Gastrocnemius medialis (tissue), 4 donors: ENCODE data around the gene ZNF26. TPM values are rescaled to one million over a fixed set of nuclear protein-coding genes. Genes with fewer than 3 reads are reported as not detected.

Source experiments
- ATAC-seq, 2 donors: fragments of 150-250 bp; one replicate each; pipeline ENCODE4 v1.9.1; 2016
- DNase-seq, 2 donors: peaks; one replicate each; pipeline ENCODE4 v3.0.0-alpha.2; 2019
- H3K27ac ChIP-seq, 4 donors: fragments of 200-600 bp; sonication (generic); 1 replicate in 1 of 4; 2 replicates in 3 of 4; pipeline ENCODE4 v1.5.1; 2016 to 2018; ENCODE audit warnings: mild to moderate bottlenecking in 2 of 4, moderate library complexity in 1 of 4
- H3K27me3 ChIP-seq, 3 donors: fragments of 200-600 bp; sonication (generic) in 2 of 3; 1 replicate in 1 of 3; 2 replicates in 2 of 3; pipeline versions ENCODE4 v1.5.1 to v1.6.0; 2016 to 2019; ENCODE audit warnings: mild to moderate bottlenecking in 1 of 3, moderate library complexity in 1 of 3
- H3K36me3 ChIP-seq, 2 donors: fragments of 200-600 bp; sonication (generic) in 1 of 2; one replicate each; pipeline ENCODE4 v1.5.1; 2017 to 2018
- H3K4me1 ChIP-seq, 2 donors: fragments of 200-600 bp; sonication (generic) in 1 of 2; one replicate each; pipeline ENCODE4 v1.5.1; 2016 to 2017; ENCODE audit warnings: mild to moderate bottlenecking in 2 of 2
- H3K4me3 ChIP-seq, 4 donors: fragments of 200-600 bp; sonication (generic) in 3 of 4; 1 replicate in 1 of 4; 2 replicates in 3 of 4; pipeline ENCODE4 v1.5.1; 2016 to 2019; ENCODE audit warnings: mild to moderate bottlenecking in 2 of 4
- H3K9me3 ChIP-seq, 3 donors: fragments of 200-600 bp; sonication (generic) in 2 of 3; 1 replicate in 1 of 3; 2 replicates in 2 of 3; pipeline ENCODE4 v1.5.1; 2016 to 2019
- CTCF ChIP-seq, 5 experiments: fragments of 450-650 bp in 3 of 5; fragments of 200-600 bp in 2 of 5; sonication (generic) in 2 of 5; IDR thresholded peaks in 4 of 5; conservative IDR thresholded peaks in 1 of 5; 1 replicate in 4 of 5; 2 replicates in 1 of 5; pipeline ENCODE4 v1.5.1; 2016 to 2019; ENCODE audit warnings: antibody characterized with exemption in 5 of 5, mild to moderate bottlenecking in 3 of 5, moderate library complexity in 3 of 5
- POLR2A ChIP-seq, 2 donors: fragments of 450-650 bp; IDR thresholded peaks; one replicate each; pipeline ENCODE4 v1.6.1; 2017; ENCODE audit warnings: antibody characterized with exemption in 2 of 2, mild to moderate bottlenecking in 2 of 2, moderate library complexity in 2 of 2
- in situ Hi-C, 4 donors: fragments of 200-750 bp; cut with MboI; loops; one replicate each; pipeline versions ENCODE4 v1.15.0 to v1.8.0; 2017; ENCODE audit warnings: low sequenced_read_pairs in 4 of 4
- intact Hi-C: fragments of 100-400 bp; cut with DNase I; formaldehyde crosslinking; loops from one replicate; pipeline ENCODE4 v1.15.1; 2023; ENCODE audit warnings: low total_unique reads
- total RNA-seq, 4 donors: library from RNA; depleted of rRNA; stranded (reverse); fragments of >200 nt; gene quantifications; one replicate each; pipeline versions ENCODE4 v1.1.0 to v1.2.3, GENCODE V29; 2016

Gene ZNF26
- total RNA-seq, 4 donors from 2014 or later = 1.2 to 12.3 (median 2.6) TPM

- intact Hi-C loops (no loop called here), in situ Hi-C loops (no loop called here)
- ATAC-seq (no peak), DNase-seq (no peak)
- Histone ChIP-seq H3K4me1 (no peaks in the 10 kb centered on the region), H3K9me3 (peaks cover 0 to 68% (median 27%) of the 10 kb centered on the region in 3 donors), H3K36me3 (peaks cover 0 to 46% of the 10 kb centered on the region in 2 donors), H3K27ac (no peak overlapping the region), H3K4me3 (no peak overlapping the region), H3K27me3 (no peaks in the 10 kb centered on the region)
- TF ChIP-seq POLR2A (IDR thresholded peaks at IDR 0.05) (no peak), CTCF (IDR thresholded peaks at IDR 0.05 in 4 of 5, conservative IDR thresholded peaks at IDR 0.05 in 1 of 5) (no peak)
Observed at GRCh38 chr12:132998741-132999140, 12.6 kb downstream of the ZNF26 start.

- no peak for TF ChIP-seq CTCF (IDR thresholded peaks at IDR 0.05 in 4 of 5, conservative IDR thresholded peaks at IDR 0.05 in 1 of 5)
- H3K9me3 ChIP-seq = peaks cover 20 to 64% (median 44%) of the 10 kb centered on the region in 3 donors
- no peaks in the 10 kb centered on the region for H3K27me3 ChIP-seq
- ATAC-seq = no peak
- peaks cover 46 to 98% of the 10 kb centered on the region in 2 donors for H3K36me3 ChIP-seq
- DNase-seq = no peak
- intact Hi-C loops (no loop called here), in situ Hi-C loops (no loop called here)
- H3K4me1 ChIP-seq = no peaks in the 10 kb centered on the region
- peak overlapping the region in 1 of 4 donors; percentile 31 for H3K4me3 ChIP-seq
- no peak overlapping the region for H3K27ac ChIP-seq
Observed at GRCh38 chr12:133010657-133011297, 24.6 kb downstream of the ZNF26 start.

- H3K27me3 ChIP-seq = no peaks in the 10 kb centered on the region
- in situ Hi-C loops = no loop called here
- no peak overlapping the region for H3K27ac ChIP-seq
- no peak overlapping the region for H3K4me3 ChIP-seq
- H3K9me3 ChIP-seq = peaks cover 4 to 34% (median 7%) of the 10 kb centered on the region in 3 donors
- ATAC-seq (no peak), DNase-seq (no peak)
- H3K4me1 ChIP-seq = no peaks in the 10 kb centered on the region
- TF ChIP-seq CTCF (IDR thresholded peaks at IDR 0.05 in 4 of 5, conservative IDR thresholded peaks at IDR 0.05 in 1 of 5) (no peak), POLR2A (IDR thresholded peaks at IDR 0.05) (no peak)
- intact Hi-C loops = no loop called here
- peaks cover 0 to 7% of the 10 kb centered on the region in 2 donors for H3K36me3 ChIP-seq
Observed at GRCh38 chr12:133023566-133023965, 37.4 kb downstream of the ZNF26 start.

- Histone ChIP-seq H3K27me3 (no peaks in the 10 kb centered on the region), H3K4me1 (no peaks in the 10 kb centered on the region), H3K4me3 (no peak overlapping the region), H3K9me3 (peaks cover 0 to 27% (median 8%) of the 10 kb centered on the region in 3 donors), H3K36me3 (no peaks in the 10 kb centered on the region), H3K27ac (no peak overlapping the region)
- in situ Hi-C loops (no loop called here), intact Hi-C loops (no loop called here)
- no peak for TF ChIP-seq POLR2A (IDR thresholded peaks at IDR 0.05)
- no peak for TF ChIP-seq CTCF (IDR thresholded peaks at IDR 0.05 in 4 of 5, conservative IDR thresholded peaks at IDR 0.05 in 1 of 5)
- DNase-seq (no peak), ATAC-seq (no peak)
Observed at GRCh38 chr12:133026996-133027395, 40.8 kb downstream of the ZNF26 start.
